ENCODE data around the gene PPTC7.

- no peak for TF ChIP-seq EZH2phosphoT487 (IDR thresholded peaks at IDR 0.05; ENCODE audit: low read depth)
- TF ChIP-seq, protein P1, sequence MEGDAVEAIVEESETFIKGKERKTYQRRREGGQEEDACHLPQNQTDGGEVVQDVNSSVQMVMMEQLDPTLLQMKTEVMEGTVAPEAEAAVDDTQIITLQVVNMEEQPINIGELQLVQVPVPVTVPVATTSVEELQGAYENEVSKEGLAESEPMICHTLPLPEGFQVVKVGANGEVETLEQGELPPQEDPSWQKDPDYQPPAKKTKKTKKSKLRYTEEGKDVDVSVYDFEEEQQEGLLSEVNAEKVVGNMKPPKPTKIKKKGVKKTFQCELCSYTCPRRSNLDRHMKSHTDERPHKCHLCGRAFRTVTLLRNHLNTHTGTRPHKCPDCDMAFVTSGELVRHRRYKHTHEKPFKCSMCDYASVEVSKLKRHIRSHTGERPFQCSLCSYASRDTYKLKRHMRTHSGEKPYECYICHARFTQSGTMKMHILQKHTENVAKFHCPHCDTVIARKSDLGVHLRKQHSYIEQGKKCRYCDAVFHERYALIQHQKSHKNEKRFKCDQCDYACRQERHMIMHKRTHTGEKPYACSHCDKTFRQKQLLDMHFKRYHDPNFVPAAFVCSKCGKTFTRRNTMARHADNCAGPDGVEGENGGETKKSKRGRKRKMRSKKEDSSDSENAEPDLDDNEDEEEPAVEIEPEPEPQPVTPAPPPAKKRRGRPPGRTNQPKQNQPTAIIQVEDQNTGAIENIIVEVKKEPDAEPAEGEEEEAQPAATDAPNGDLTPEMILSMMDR (IDR thresholded peaks at IDR 0.05; ENCODE audit: low read depth, low read length) = no peak
Observed at GRCh38 chr12:110582276-110583136, 612 bp downstream of the PPTC7 start.
